ENCODE data around the gene INHBA.

- TF ChIP-seq SIN3A (IDR thresholded peaks at IDR 0.05; ENCODE audit: borderline replicate concordance, insufficient read depth, low read length): no peak
- no peak for TF ChIP-seq POLR2AphosphoS5 (IDR thresholded peaks at IDR 0.05; ENCODE audit: low read depth, low read length)
- TF ChIP-seq REST (IDR thresholded peaks at IDR 0.05; ENCODE audit: insufficient read depth in 1 of 2, low read depth in 2 of 2, low read length in 2 of 2): no peak
- no peak for TF ChIP-seq TAF1 (IDR thresholded peaks at IDR 0.05; ENCODE audit: borderline replicate concordance, insufficient read depth, low read length)
These were observed 1.6 kb downstream of the INHBA start for GRCh38 chr7:41701068-41701941.
